Upper lobe of left lung (tissue), 4 donors: ENCODE results near the gene GBP2.

Experiments used
- EP300 ChIP-seq, 4 donors: sonication (generic); formaldehyde crosslinking; IDR thresholded peaks; one replicate each; pipeline ENCODE4 v1.5.1; 2017; ENCODE audit warnings: antibody characterized with exemption in 4 of 4, control low read depth in 2 of 4
- POLR2A ChIP-seq, 4 donors: fragments of 450-650 bp; IDR thresholded peaks; one replicate each; pipeline ENCODE4 v1.5.1; 2016 to 2017; ENCODE audit warnings: antibody characterized with exemption in 4 of 4, mild to moderate bottlenecking in 2 of 4
- POLR2AphosphoS5 ChIP-seq, 2 donors: sonication (generic); formaldehyde crosslinking; IDR thresholded peaks; one replicate each; pipeline ENCODE4 v1.5.1; 2017; ENCODE audit warnings: antibody characterized with exemption in 2 of 2
- TF ChIP-seq, protein P1 (sequence below), 6 experiments: fragments of 450-650 bp in 4 of 6; fragments of 200-600 bp in 2 of 6; sonication (generic) in 2 of 6; IDR thresholded peaks; one replicate each; pipeline ENCODE4 v1.5.1; 2016 to 2019; ENCODE audit warnings: antibody characterized with exemption in 6 of 6

DNA sequence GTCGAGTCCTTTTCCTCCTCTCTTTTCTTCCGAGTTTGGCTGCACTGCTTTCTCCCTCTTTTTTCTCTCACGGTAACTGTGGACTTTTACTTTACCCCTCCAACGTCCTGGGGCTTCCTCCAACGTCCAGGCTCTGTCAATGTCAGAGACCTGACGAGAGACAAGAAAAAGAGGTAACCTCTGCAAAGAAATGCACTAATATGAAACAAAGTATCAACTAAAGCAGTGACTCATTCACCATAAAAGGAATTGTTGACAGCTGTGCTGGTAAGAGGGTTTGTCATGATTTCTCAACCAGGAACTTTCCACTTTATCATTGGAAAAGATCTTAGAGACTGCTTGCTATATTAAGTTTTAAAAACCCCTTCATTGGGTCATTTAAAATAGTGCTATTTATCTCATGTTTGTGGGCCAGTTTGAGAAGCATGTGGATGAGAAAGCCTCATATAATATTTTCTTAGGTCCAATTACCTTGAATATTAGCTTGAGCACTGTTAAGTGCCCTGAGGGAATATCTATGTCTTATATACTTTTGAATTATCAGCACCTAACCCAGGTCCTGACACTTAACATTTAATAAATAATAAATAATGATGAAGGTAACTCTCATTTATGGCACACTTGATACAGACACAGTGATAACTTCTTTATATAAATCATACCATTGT lies at the start of gene GBP2:
- TF ChIP-seq, protein P1, sequence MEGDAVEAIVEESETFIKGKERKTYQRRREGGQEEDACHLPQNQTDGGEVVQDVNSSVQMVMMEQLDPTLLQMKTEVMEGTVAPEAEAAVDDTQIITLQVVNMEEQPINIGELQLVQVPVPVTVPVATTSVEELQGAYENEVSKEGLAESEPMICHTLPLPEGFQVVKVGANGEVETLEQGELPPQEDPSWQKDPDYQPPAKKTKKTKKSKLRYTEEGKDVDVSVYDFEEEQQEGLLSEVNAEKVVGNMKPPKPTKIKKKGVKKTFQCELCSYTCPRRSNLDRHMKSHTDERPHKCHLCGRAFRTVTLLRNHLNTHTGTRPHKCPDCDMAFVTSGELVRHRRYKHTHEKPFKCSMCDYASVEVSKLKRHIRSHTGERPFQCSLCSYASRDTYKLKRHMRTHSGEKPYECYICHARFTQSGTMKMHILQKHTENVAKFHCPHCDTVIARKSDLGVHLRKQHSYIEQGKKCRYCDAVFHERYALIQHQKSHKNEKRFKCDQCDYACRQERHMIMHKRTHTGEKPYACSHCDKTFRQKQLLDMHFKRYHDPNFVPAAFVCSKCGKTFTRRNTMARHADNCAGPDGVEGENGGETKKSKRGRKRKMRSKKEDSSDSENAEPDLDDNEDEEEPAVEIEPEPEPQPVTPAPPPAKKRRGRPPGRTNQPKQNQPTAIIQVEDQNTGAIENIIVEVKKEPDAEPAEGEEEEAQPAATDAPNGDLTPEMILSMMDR (IDR thresholded peaks at IDR 0.05): no peak
- TF ChIP-seq EP300 (IDR thresholded peaks at IDR 0.05): peak in 1 of 4 donors; percentile 46
- peak in 2 of 4 donors; percentile 41 to 68 for TF ChIP-seq POLR2A (IDR thresholded peaks at IDR 0.05)
- TF ChIP-seq POLR2AphosphoS5 (IDR thresholded peaks at IDR 0.05): peak; percentile 55 to 62
